NCI-H2107 treated with DMSO at 0.1 percent for 48 hours (cell line): ENCODE results near the gene DMTF1.
"Not testable (repeated sequence)": the region's sequence is repeated elsewhere in the genome, so short reads cannot be mapped to it uniquely, and the experiment has no call there.

Source experiments
- DNase-seq: peaks from one replicate; lab custom pipeline; 2025; ENCODE audit not compliant: unreplicated experiment; lab: John Stamatoyannopoulos, UW

DMTF1 gene

DNA sequence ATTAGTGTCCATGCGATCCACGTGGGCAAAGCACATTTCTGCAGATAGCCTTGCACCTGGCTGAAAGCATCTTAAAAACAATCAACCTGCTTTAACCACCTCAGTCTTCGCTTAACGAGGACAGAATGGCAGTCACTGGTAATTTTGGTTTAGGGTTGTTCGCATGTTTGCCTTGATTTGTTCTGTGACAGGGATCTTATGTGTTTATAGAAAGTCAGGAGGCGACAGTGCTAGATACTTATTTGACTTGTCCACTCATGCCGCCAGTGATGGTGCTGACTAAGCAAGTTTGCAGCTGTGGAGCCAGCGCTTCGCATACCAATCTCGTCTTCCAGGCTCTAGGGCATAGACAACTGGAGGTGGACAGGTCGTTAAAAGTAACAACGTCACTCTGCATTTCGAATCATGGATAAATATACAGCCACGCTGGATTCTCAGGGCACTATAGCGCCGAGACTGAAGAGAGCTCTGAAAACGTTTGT lies 68.5 kb downstream of the DMTF1 start:
- peak; percentile 53 for DNase-seq

DNA sequence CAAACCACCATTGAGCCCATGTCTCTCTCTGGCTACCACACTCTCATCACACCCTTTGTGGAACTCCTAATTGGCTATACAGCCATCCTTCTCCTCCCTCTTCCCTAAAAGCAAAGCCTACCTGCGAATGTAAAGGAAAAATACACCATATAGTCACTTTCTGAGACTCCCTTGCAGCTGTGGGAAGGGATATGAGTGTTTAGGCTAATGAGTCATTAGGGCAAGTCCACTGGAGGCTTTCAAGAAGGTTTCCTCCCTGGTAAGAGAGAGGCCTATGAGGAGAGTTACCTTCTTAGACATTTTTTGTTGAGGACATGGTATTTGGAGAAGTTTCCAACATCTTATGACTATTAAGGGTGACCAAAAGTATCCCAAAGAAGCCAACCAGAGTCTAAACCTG lies 71.4 kb downstream of the DMTF1 start:
- no peak for DNase-seq

DNA sequence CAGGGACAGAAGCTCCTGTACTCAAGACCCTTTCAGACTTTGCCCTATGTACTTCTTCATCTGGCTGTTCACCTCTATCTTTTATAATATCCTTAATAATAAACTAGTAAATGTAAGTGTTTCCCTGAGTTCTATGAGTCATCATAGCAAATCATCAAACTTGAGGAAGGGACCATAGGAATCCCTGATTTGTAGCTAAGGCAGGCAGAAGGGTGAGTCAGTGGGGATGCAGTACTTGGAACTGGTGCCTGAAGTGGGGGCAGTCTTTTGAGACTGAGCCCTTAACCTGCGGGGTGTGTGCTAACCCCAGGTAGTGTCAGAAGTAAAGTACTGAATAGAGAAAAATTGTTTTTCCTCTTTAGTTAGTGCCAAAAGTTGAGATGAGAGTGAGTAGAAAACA lies 73.4 kb downstream of the DMTF1 start:
- DNase-seq = no peak

DNA sequence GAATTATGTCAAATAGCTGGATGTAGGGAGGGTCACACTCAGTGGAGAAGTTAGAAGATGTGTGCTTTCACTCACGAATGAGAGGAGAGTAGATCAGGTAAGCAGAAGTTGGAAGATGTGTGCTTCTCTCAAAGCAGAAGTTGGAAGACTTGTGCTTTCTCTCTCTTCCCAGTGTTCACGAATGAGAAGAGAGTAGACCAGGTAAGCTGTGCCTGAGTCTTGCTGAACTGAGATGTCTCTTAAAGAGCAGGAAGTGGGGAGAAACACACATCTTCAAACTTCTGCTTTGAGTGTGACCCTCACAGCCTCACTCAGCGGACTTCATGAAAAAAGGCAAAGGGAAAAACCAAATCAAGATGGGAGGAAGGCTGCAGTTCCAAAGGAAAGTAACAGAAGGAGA lies 74.2 kb downstream of the DMTF1 start:
- no peak for DNase-seq

DNA sequence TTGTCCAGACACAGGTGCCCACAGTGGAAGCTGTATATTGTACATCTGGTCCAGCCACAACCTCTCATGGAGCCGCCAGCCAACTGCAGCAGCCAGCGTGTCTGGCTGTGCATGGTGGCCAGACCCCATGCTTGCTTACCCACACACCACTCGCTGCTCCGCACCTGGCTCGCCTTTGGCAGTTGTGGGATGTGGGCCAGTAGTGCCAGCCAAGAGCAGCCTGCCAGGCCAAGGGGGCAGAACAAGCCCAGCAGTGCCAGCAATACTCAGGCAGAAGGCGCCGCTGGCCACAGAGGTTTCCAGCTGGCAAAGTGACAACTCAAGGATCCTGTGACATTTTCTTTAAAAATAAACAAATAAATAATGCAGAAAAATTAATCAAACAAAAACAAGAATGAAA lies 79.0 kb downstream of the DMTF1 start:
- no peak for DNase-seq

DNA sequence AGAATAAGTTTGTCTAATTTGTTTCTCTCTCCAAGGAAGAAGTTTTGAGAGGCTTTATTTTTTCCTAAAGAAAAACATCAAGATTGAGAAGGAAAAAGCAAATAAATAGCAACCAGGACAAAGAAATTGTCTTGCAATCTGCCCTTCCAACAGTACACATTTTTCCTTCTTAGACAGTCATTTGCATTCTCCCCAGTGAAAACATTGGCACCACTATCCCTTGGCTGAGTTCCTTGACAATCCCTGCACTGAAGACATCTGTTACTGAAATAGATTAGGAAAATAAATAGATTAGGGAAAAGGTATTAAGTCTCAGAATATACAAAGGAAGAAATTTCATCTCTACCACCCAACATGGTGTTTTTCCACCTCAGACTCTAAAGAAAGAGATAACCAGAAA lies 79.5 kb downstream of the DMTF1 start:
- no peak for DNase-seq

DNA sequence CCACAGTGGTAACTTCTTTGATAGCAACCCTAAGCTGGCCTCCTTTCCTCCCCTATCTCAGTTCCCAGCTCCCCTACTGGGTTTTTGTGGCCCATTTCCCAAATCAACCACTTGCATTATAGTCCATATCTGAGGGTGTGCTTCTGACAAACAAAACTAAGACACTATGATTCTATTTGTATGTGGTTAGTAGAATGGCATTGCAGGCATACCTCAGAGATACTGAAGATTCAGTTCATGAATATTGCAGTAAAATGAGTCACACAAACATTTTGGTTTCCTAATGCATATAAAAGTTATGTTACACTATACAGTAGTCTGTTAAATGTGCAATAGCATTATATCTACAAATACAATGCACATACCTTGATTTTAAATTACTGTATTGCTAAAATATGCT lies 82.7 kb downstream of the DMTF1 start:
- no peak for DNase-seq

DNA sequence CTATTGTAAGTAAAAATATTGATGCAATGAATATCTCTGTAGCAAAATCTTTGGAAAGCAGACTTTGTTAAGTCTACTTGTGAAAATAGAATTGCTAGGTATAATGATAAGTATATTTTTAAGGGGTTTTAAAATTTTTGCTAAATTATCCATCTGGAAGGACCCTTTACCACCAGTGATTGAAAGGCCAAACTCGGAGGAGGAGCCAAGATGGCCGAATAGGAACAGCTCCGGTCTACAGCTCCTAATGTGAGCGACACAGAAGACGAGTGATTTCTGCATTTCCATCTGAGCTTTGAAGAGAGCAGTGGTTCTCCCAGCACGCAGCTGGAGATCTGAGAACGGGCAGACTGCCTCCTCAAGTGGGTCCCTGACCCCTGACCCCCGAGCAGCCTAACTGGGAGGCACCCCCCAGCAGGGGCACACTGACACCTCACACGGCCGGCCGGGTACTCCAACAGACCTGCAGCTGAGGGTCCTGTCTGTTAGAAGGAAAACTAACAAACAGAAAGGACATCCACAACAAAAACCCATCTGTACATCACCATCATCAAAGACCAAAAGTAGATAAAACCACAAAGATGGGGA lies 86.3 kb downstream of the DMTF1 start:
- not testable (repeated sequence) for DNase-seq

DNA sequence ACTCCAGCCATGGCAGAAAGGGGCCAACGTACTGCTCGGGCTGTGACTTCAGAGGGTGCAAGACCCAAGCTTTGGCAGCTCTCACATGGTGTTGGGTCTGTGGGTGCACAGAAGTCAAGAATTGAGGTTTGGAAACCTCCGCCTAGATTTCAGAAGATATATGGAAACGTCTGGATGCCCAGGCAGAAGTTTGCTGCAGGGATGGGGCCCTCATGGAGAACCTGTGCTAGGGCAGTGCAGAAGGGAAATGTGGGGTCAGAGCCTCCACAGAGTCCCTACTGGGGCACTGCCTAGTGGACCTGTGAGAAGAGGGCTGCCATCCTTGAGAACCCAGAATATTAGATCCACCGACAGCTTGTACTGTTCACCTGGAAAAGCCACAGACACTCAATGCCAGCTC lies 93.4 kb downstream of the DMTF1 start:
- DNase-seq = not testable (repeated sequence)
